Measurements from ENCODE around the gene TM4SF20.

DNA sequence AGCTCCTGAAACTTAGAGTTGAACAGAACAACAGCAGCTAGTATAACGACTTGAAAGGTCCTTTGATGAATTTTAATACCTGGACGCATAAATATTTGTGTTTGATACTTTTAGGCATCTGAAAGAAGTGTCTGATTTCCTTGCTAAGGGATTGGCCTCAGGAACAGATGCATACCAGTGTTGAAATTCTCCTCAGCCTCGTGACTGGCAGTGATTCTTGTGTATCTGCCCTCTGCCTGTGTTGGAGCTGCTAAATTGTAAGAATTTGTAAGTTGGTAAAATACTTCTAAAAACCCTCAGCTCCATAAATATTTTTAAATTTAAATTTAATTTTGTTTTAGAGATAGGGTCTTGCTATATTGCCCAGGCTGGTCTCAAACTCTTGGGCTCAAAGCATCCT is 31.1 kb upstream of the TM4SF20 start:
- TF ChIP-seq, protein P1, sequence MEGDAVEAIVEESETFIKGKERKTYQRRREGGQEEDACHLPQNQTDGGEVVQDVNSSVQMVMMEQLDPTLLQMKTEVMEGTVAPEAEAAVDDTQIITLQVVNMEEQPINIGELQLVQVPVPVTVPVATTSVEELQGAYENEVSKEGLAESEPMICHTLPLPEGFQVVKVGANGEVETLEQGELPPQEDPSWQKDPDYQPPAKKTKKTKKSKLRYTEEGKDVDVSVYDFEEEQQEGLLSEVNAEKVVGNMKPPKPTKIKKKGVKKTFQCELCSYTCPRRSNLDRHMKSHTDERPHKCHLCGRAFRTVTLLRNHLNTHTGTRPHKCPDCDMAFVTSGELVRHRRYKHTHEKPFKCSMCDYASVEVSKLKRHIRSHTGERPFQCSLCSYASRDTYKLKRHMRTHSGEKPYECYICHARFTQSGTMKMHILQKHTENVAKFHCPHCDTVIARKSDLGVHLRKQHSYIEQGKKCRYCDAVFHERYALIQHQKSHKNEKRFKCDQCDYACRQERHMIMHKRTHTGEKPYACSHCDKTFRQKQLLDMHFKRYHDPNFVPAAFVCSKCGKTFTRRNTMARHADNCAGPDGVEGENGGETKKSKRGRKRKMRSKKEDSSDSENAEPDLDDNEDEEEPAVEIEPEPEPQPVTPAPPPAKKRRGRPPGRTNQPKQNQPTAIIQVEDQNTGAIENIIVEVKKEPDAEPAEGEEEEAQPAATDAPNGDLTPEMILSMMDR (IDR thresholded peaks at IDR 0.05) = no peak
- TF ChIP-seq POLR2AphosphoS5 (IDR thresholded peaks at IDR 0.05) (no peak), POLR2A (IDR thresholded peaks at IDR 0.05) (no peak), EP300 (IDR thresholded peaks at IDR 0.05) (no peak)
